Fibroblast of lung (primary cell): ENCODE data around the gene CYP11A1. TPM values are rescaled to one million over a fixed set of nuclear protein-coding genes. Genes with fewer than 3 reads are reported as not detected.

Source experiments
- DNase-seq, 2 donors: peaks; one replicate each; pipeline versions ENCODE4 v3.0.0 to v3.0.0-alpha.2; 2010; ENCODE audit warnings: low read depth in 2 of 2
- H2AFZ ChIP-seq: 2 replicates; pipeline ENCODE4 v1.5.1; 2012; ENCODE audit warnings: low read length, control low read depth, inconsistent platforms
- H3K27ac ChIP-seq: 2 replicates; pipeline ENCODE4 v1.5.1; 2011; ENCODE audit warnings: low read length, control low read depth; ENCODE audit not compliant: insufficient read depth
- H3K27me3 ChIP-seq: 2 replicates; pipeline ENCODE4 v1.5.1; 2011; ENCODE audit warnings: mild to moderate bottlenecking, low read length; ENCODE audit not compliant: control insufficient read depth, insufficient read depth
- H3K36me3 ChIP-seq: 2 replicates; pipeline ENCODE4 v1.5.1; 2011; ENCODE audit warnings: low read length; ENCODE audit not compliant: control insufficient read depth, insufficient read depth
- H3K4me1 ChIP-seq: 2 replicates; pipeline ENCODE4 v1.5.1; 2011; ENCODE audit warnings: low read length; ENCODE audit not compliant: control insufficient read depth, insufficient read depth; ENCODE audit errors: extremely low read depth
- H3K4me2 ChIP-seq: 2 replicates; pipeline ENCODE4 v1.5.1; 2011; ENCODE audit warnings: low read length, control low read depth; ENCODE audit not compliant: insufficient read depth; ENCODE audit errors: extremely low read depth
- H3K4me3 ChIP-seq, 4 experiments: fragments of 200-600 bp in 1 of 4; sonication (generic) in 1 of 4; replicated peaks in 1 of 4; 2 replicates each; pipeline ENCODE4 v1.5.1; 2011 to 2016; ENCODE audit warnings: low read length in 4 of 4, low read depth in 3 of 4, mild to moderate bottlenecking in 3 of 4, control low read depth in 2 of 4, inconsistent platforms in 1 of 4, mixed read lengths in 1 of 4; ENCODE audit not compliant: insufficient read depth in 1 of 4; ENCODE audit errors: control extremely low read depth in 1 of 4
- H3K79me2 ChIP-seq: 2 replicates; pipeline ENCODE4 v1.5.1; 2012; ENCODE audit warnings: mild to moderate bottlenecking, low read length, inconsistent platforms; ENCODE audit not compliant: control insufficient read depth, insufficient read depth
- H3K9ac ChIP-seq: 2 replicates; pipeline ENCODE4 v1.5.1; 2011; ENCODE audit warnings: mild to moderate bottlenecking, low read length, control low read depth; ENCODE audit not compliant: insufficient read depth
- H3K9me3 ChIP-seq: 2 replicates; pipeline ENCODE4 v1.5.1; 2012; ENCODE audit warnings: low read depth, low read length; ENCODE audit not compliant: control insufficient read depth, insufficient read depth
- H4K20me1 ChIP-seq: 2 replicates; pipeline ENCODE4 v1.5.1; 2011; ENCODE audit warnings: low read length; ENCODE audit not compliant: control insufficient read depth, insufficient read depth; ENCODE audit errors: extremely low read depth
- CTCF ChIP-seq, 2 donors: IDR thresholded peaks in 1 of 2; conservative IDR thresholded peaks in 1 of 2; 1 replicate in 1 of 2; 2 replicates in 1 of 2; pipeline ENCODE4 v1.5.1; 2011 to 2012; ENCODE audit warnings: low read length in 2 of 2, control low read depth in 1 of 2, inconsistent platforms in 1 of 2, low read depth in 1 of 2, mild to moderate bottlenecking in 1 of 2
- EZH2 ChIP-seq: IDR thresholded peaks from 2 replicates; pipeline ENCODE4 v1.5.1; 2012; ENCODE audit warnings: low read length, control low read depth, mild to moderate bottlenecking; ENCODE audit errors: missing control alignments
- polyA plus RNA-seq, 2 donors: library from polyadenylated mRNA; depleted of rRNA in 1 of 2; stranded (reverse) in 1 of 2; unstranded in 1 of 2; fragments of >200 nt; gene quantifications; 2 replicates each; pipeline ENCODE4 v1.2.1, GENCODE V29; 2011 to 2012; ENCODE audit warnings: missing spikeins in 1 of 2
- total RNA-seq: library from RNA; depleted of rRNA; stranded (reverse); fragments of >200 nt; gene quantifications from 2 replicates; pipeline ENCODE4 v1.2.1, GENCODE V29; 2014

The CYP11A1 gene
- total and polyA plus RNA-seq, 2 donors (not counting 1 experiment from before 2014, with no cell fraction given), result 0.07 to 0.33 TPM

GRCh38 chr15:74382004-74382816, 14.8 kb upstream of the CYP11A1 start:
- no peaks in the 10 kb centered on the region for H3K9me3 ChIP-seq
- no peak overlapping the region for H3K4me3 ChIP-seq
- no peaks in the 10 kb centered on the region for H3K27me3 ChIP-seq
- no peaks in the 10 kb centered on the region for H4K20me1 ChIP-seq
- no peaks in the 10 kb centered on the region for H3K79me2 ChIP-seq
- peaks cover 7% of the 10 kb centered on the region for H3K4me1 ChIP-seq
- no peak overlapping the region for H3K27ac ChIP-seq
- TF ChIP-seq CTCF (conservative IDR thresholded peaks at IDR 0.05 in 1 of 2, IDR thresholded peaks at IDR 0.05 in 1 of 2; ENCODE audit: low read depth in 1 of 2, low read length in 2 of 2) (peak; percentile 90 to 96), EZH2 (no peak)
- H3K9ac ChIP-seq, result no peak overlapping the region
- no peaks in the 10 kb centered on the region for H3K36me3 ChIP-seq
- peak overlapping the region; percentile 40 for H2AFZ ChIP-seq
- H3K4me2 ChIP-seq, result no peak overlapping the region
- peak; percentile 69 to 71 for DNase-seq

GRCh38 chr15:74381481-74381880, 14.0 kb upstream of the CYP11A1 start:
- Histone ChIP-seq H3K27me3 (no peaks in the 10 kb centered on the region), H3K9me3 (no peaks in the 10 kb centered on the region), H3K4me1 (peaks cover 7% of the 10 kb centered on the region), H3K27ac (no peak overlapping the region), H3K9ac (no peak overlapping the region), H3K36me3 (no peaks in the 10 kb centered on the region), H2AFZ (no peak overlapping the region), H3K4me3 (no peak overlapping the region), H3K4me2 (no peak overlapping the region), H4K20me1 (no peaks in the 10 kb centered on the region), H3K79me2 (no peaks in the 10 kb centered on the region)
- no peak for DNase-seq
- no peak for TF ChIP-seq CTCF (conservative IDR thresholded peaks at IDR 0.05 in 1 of 2, IDR thresholded peaks at IDR 0.05 in 1 of 2; ENCODE audit: low read depth in 1 of 2, low read length in 2 of 2)
- TF ChIP-seq EZH2, result no peak

GRCh38 chr15:74381190-74381453, 13.7 kb upstream of the CYP11A1 start:
- H3K9me3 ChIP-seq, result no peaks in the 10 kb centered on the region
- no peaks in the 10 kb centered on the region for H3K79me2 ChIP-seq
- no peaks in the 10 kb centered on the region for H3K27me3 ChIP-seq
- no peaks in the 10 kb centered on the region for H4K20me1 ChIP-seq
- no peak overlapping the region for H3K27ac ChIP-seq
- H3K4me3 ChIP-seq, result no peak overlapping the region
- H2AFZ ChIP-seq, result no peak overlapping the region
- no peak overlapping the region for H3K4me2 ChIP-seq
- TF ChIP-seq CTCF (conservative IDR thresholded peaks at IDR 0.05 in 1 of 2, IDR thresholded peaks at IDR 0.05 in 1 of 2; ENCODE audit: low read depth in 1 of 2, low read length in 2 of 2) (no peak), EZH2 (no peak)
- H3K36me3 ChIP-seq, result no peaks in the 10 kb centered on the region
- DNase-seq, result no peak
- H3K4me1 ChIP-seq, result peaks cover 7% of the 10 kb centered on the region
- H3K9ac ChIP-seq, result no peak overlapping the region
